Heart left ventricle (tissue), 13 donors: ENCODE measurements around the gene CT45A9.
"Not testable (repeated sequence)": the region's sequence is repeated elsewhere in the genome, so short reads cannot be mapped to it uniquely, and the experiment has no call there.

Experiments used
- POLR2A ChIP-seq, 2 donors: fragments of 450-650 bp; IDR thresholded peaks; one replicate each; pipeline ENCODE4 v1.6.1; 2017; ENCODE audit warnings: antibody characterized with exemption in 2 of 2, mild to moderate bottlenecking in 2 of 2, moderate library complexity in 2 of 2
- TF ChIP-seq, protein P1 (sequence below), 12 donors: fragments of 200-600 bp; sonication (generic) in 4 of 12; IDR thresholded peaks; one replicate each; pipeline versions ENCODE4 v1.5.0 to v1.8.0; 2018 to 2022; ENCODE audit warnings: antibody characterized with exemption in 12 of 12, mild to moderate bottlenecking in 5 of 12
- donor health status: ischemic (EF 13 %, LVEDD 7.1; RV severe dilation, severe dysfunction).
- donor health status: DM: no; HTN: yes; CAD: no.
- donor health status: DM: no; HTN: no; CAD: no.
- donor health status: ischemic (EF 25% LVEDD 6.9; RV normal size, moderate dysfunction).
- donor health status: ischemic (EF 25% LVEDD 5.7; RV mildly dilated, moderate dysfunction).
- donor health status: ischemic (EF 35%, LVEDD 5.7; RV mildly dilated, moderate dysfunction).
- donor health status: nonischemic (EF 11% LVEDD 7.7; RV severe dilation, severe dysfunction).
- donor health status: DM: yes; HTN: yes; CAD: no.
- donor health status: PGD.
- donor health status: ischemic (EF 29% LVEDD 5.4; RV normal size, mild dysfunction).
- donor health status: nonischemic (EF 23%, LVEDD 6.1; RV moderate dilation, normal function).

DNA sequence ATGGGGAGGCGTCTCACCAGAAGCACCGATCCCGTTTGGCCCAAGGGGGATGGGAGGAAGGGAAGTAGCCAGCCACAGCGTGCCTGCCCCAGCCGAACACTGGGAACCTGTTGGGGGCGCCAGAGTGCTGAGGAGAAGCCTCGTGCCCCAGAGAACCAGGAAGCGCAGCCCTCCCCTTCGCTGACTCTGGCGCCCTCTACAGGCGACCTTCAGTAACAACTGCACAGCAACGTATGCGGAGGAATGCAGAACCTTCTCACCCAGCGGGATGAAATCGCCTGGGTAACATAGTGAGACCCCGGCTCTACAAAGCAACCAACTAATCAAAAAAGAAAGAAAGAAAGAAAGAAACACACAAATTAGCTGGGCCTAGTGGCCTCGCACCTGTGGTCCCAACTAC is 51.7 kb downstream of the CT45A9 start, which contains the start of gene CT45A2:
- TF ChIP-seq POLR2A (IDR thresholded peaks at IDR 0.05) = not testable (repeated sequence)
- TF ChIP-seq, protein P1, sequence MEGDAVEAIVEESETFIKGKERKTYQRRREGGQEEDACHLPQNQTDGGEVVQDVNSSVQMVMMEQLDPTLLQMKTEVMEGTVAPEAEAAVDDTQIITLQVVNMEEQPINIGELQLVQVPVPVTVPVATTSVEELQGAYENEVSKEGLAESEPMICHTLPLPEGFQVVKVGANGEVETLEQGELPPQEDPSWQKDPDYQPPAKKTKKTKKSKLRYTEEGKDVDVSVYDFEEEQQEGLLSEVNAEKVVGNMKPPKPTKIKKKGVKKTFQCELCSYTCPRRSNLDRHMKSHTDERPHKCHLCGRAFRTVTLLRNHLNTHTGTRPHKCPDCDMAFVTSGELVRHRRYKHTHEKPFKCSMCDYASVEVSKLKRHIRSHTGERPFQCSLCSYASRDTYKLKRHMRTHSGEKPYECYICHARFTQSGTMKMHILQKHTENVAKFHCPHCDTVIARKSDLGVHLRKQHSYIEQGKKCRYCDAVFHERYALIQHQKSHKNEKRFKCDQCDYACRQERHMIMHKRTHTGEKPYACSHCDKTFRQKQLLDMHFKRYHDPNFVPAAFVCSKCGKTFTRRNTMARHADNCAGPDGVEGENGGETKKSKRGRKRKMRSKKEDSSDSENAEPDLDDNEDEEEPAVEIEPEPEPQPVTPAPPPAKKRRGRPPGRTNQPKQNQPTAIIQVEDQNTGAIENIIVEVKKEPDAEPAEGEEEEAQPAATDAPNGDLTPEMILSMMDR (IDR thresholded peaks at IDR 0.05) = not testable (repeated sequence)
